ENCODE data around the gene SAYSD1.

Gene SAYSD1

DNA sequence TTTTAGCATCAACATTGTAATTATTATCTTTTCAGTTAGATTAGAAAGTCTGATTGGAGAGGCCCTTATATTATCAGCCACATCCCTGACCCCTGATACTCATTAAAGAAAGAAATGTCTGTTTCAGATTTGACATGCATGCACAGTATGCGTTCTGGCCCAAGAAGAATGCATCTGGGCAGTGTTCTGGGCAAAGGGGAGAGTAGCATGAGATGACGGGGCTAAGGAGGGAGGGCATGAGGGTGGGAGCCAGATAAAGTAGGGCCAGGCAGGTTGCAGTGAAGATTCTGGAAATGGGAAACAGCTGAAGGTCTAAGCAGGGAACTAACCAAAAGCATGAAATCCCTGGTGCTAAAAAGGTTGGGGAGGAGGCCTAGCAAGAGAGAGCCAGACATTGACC is 7.3 kb downstream of the SAYSD1 start:
- no peak for TF ChIP-seq CTCF (conservative IDR thresholded peaks at IDR 0.05)
- H3K27ac ChIP-seq: no peak overlapping the region

DNA sequence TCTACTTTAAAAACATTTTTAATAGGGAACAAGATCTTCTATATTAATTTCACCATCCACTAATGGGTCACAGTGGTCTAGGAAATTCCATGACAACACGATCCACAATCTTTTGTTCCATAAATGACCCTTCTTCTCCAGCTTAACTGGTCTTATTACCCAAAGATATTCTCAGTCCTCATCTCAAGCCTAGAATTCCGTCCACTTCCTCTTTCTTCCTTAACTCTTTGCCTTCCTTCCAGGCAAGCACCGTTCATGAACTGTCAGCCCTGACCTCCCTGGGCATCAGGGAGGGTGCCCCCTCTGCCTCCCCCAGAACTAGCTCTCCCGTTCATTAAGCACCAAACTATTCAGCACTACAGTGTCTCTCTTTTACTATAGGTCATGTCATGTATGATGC is 8.0 kb downstream of the SAYSD1 start:
- TF ChIP-seq CTCF (conservative IDR thresholded peaks at IDR 0.05): no peak

GRCh38 chr6:39104528-39104927 is 10.5 kb downstream of the SAYSD1 start:
- no peak for TF ChIP-seq CTCF (conservative IDR thresholded peaks at IDR 0.05)
- no peak overlapping the region for H3K27ac ChIP-seq

More for the DNA sequence above, 8.0 kb downstream of the SAYSD1 start:
- H3K27ac ChIP-seq: no peak overlapping the region

DNA sequence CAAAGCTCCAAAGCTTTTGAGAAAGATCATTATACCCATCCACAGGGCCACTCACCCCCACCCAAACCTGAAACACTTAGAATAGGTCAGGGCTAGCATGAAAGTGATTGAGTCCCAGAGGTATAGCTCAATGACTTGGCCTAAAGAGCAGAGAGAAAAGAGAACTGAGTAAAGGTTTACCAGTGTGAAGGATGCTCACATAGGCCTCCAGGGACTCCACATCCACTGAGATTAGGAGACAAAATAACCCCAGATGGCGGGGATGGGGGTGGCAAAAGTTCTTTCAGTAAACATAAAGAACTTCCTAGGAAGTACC is 12.2 kb downstream of the SAYSD1 start:
- H3K27ac ChIP-seq: no peak overlapping the region

DNA sequence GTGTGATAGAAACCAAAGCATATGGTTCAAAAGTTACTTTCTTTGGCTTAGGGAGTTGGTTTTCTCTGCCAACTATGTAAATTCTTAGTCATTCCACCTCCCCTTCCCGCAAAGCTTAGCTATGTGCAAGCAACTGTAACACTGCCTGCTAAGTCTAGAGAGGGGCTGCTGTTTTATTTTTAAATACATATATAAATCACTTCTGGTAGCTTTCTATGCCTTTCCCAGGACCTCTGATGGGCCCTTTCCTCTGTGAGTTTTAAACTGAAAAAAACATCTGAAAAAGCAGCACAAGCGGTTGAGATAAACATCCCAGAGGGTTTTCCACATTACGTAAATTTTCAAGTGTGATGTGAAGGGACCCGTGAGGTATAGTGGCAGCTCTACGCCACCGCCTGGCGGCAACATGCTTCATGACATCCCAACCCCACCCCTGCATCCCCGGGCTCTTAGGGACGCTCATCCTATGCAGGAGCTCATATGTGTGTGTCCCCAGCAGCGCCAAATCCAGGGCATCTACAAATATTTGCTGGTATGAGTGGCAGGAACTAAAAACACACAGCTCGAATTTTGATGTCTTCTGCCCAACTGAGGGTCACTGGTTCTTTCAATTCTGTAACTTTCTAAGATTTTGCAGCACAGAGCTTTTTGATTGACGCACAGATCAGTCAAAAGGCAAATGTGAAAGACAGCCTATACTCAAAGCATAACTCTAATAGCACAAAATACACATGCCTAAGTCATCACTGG is 12.7 kb downstream of the SAYSD1 start:
- H3K27ac ChIP-seq: no peak overlapping the region
- peak; percentile 41 for TF ChIP-seq CTCF (conservative IDR thresholded peaks at IDR 0.05)

More for the DNA sequence above, 12.2 kb downstream of the SAYSD1 start:
- no peak for TF ChIP-seq CTCF (conservative IDR thresholded peaks at IDR 0.05)

DNA sequence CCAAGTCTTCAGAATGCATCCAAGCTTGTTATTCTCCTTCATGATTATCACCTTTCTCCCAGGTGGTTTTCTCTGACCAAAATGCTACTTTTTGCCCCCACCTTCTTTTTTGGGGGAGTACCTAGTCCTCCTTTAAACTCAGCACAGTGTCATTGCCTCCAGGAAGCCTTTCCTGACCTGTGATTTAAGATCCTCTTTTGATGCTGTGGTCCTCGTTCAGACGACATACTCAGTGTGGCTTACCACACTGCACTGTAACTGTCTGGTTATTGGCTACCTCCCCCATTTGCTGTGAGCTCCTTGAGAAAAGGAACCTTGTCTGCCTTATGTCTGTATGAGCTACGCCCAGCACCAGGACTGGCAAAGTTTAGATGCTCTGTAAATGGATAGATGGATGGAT is 14.6 kb downstream of the SAYSD1 start:
- H3K27ac ChIP-seq: no peak overlapping the region
- TF ChIP-seq CTCF (conservative IDR thresholded peaks at IDR 0.05): no peak

- no peak overlapping the region for H3K27ac ChIP-seq
- TF ChIP-seq CTCF (conservative IDR thresholded peaks at IDR 0.05): no peak
These were observed 19.4 kb downstream of the SAYSD1 start for GRCh38 chr6:39095578-39095977.

Measured in VCaP (cell line).